Ishikawa (cell line): ENCODE data around the gene PCNT.

Experiments
- CEBPB ChIP-seq: IDR thresholded peaks from 2 replicates; pipeline ENCODE4 v1.6.1; 2012
- CREB1 ChIP-seq: IDR thresholded peaks from 2 replicates; pipeline ENCODE4 v1.6.1; 2012; ENCODE audit warnings: low read depth
- EGR1 ChIP-seq: IDR thresholded peaks from 2 replicates; pipeline ENCODE4 v1.6.1; 2012
- EP300 ChIP-seq: IDR thresholded peaks from 2 replicates; pipeline ENCODE4 v1.6.1; 2012; ENCODE audit warnings: borderline replicate concordance
- FOXM1 ChIP-seq: IDR thresholded peaks from 2 replicates; pipeline ENCODE4 v1.6.1; 2012; ENCODE audit warnings: low read depth, borderline replicate concordance
- NFIC ChIP-seq: IDR thresholded peaks from 2 replicates; pipeline ENCODE4 v1.6.1; 2012
- RAD21 ChIP-seq: IDR thresholded peaks from 2 replicates; pipeline ENCODE4 v1.6.1; 2012; ENCODE audit warnings: low read depth
- TAF1 ChIP-seq: IDR thresholded peaks from 2 replicates; pipeline ENCODE4 v1.6.1; 2012; ENCODE audit warnings: low read depth, mild to moderate bottlenecking
- TCF12 ChIP-seq: IDR thresholded peaks from 2 replicates; pipeline ENCODE4 v1.6.1; 2012; ENCODE audit warnings: low read depth
- TEAD4 ChIP-seq: IDR thresholded peaks from 2 replicates; pipeline ENCODE4 v1.6.1; 2012
- YY1 ChIP-seq: IDR thresholded peaks from 2 replicates; pipeline ENCODE4 v1.6.1; 2012; ENCODE audit warnings: low read depth
- ZBTB7A ChIP-seq: IDR thresholded peaks from 2 replicates; pipeline ENCODE4 v1.6.1; 2012; ENCODE audit warnings: low read depth
- TF ChIP-seq, protein P1 (sequence below): IDR thresholded peaks from 2 replicates; pipeline ENCODE4 v1.6.1; 2012; ENCODE audit warnings: low read depth, mild to moderate bottlenecking
- TF ChIP-seq, protein P2 (sequence below): IDR thresholded peaks from 2 replicates; pipeline ENCODE4 v1.6.1; 2012
- TF ChIP-seq, protein P3 (sequence below): IDR thresholded peaks from 2 replicates; pipeline ENCODE4 v1.6.1; 2012

Gene PCNT

DNA sequence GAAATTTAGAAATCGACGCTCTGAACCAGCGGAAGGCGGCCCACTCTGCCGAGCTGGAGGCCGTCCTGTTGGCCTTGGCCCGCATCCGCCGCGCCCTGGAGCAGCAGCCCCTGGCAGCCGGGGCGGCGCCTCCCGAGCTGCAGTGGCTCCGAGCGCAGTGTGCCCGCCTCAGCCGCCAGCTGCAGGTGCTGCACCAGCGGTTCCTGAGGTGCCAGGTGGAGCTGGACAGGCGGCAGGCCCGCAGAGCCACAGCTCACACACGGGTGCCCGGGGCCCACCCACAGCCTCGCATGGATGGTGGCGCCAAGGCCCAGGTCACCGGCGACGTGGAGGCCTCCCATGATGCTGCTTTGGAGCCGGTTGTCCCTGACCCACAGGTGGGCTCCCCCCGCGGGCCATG lies 87.7 kb downstream of the PCNT start:
- TF ChIP-seq NFIC = no peak
- no peak for TF ChIP-seq CREB1
- no peak for TF ChIP-seq EP300
- TF ChIP-seq, protein P1, sequence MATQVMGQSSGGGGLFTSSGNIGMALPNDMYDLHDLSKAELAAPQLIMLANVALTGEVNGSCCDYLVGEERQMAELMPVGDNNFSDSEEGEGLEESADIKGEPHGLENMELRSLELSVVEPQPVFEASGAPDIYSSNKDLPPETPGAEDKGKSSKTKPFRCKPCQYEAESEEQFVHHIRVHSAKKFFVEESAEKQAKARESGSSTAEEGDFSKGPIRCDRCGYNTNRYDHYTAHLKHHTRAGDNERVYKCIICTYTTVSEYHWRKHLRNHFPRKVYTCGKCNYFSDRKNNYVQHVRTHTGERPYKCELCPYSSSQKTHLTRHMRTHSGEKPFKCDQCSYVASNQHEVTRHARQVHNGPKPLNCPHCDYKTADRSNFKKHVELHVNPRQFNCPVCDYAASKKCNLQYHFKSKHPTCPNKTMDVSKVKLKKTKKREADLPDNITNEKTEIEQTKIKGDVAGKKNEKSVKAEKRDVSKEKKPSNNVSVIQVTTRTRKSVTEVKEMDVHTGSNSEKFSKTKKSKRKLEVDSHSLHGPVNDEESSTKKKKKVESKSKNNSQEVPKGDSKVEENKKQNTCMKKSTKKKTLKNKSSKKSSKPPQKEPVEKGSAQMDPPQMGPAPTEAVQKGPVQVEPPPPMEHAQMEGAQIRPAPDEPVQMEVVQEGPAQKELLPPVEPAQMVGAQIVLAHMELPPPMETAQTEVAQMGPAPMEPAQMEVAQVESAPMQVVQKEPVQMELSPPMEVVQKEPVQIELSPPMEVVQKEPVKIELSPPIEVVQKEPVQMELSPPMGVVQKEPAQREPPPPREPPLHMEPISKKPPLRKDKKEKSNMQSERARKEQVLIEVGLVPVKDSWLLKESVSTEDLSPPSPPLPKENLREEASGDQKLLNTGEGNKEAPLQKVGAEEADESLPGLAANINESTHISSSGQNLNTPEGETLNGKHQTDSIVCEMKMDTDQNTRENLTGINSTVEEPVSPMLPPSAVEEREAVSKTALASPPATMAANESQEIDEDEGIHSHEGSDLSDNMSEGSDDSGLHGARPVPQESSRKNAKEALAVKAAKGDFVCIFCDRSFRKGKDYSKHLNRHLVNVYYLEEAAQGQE = no peak
- TF ChIP-seq YY1 = no peak
- TF ChIP-seq, protein P2, sequence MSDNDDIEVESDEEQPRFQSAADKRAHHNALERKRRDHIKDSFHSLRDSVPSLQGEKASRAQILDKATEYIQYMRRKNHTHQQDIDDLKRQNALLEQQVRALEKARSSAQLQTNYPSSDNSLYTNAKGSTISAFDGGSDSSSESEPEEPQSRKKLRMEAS = no peak
- TF ChIP-seq RAD21 = no peak
- no peak for TF ChIP-seq ZBTB7A
- TF ChIP-seq, protein P3, sequence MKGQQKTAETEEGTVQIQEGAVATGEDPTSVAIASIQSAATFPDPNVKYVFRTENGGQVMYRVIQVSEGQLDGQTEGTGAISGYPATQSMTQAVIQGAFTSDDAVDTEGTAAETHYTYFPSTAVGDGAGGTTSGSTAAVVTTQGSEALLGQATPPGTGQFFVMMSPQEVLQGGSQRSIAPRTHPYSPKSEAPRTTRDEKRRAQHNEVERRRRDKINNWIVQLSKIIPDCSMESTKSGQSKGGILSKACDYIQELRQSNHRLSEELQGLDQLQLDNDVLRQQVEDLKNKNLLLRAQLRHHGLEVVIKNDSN = no peak
- no peak for TF ChIP-seq CEBPB
- TF ChIP-seq TCF12 = no peak
- no peak for TF ChIP-seq TEAD4

DNA sequence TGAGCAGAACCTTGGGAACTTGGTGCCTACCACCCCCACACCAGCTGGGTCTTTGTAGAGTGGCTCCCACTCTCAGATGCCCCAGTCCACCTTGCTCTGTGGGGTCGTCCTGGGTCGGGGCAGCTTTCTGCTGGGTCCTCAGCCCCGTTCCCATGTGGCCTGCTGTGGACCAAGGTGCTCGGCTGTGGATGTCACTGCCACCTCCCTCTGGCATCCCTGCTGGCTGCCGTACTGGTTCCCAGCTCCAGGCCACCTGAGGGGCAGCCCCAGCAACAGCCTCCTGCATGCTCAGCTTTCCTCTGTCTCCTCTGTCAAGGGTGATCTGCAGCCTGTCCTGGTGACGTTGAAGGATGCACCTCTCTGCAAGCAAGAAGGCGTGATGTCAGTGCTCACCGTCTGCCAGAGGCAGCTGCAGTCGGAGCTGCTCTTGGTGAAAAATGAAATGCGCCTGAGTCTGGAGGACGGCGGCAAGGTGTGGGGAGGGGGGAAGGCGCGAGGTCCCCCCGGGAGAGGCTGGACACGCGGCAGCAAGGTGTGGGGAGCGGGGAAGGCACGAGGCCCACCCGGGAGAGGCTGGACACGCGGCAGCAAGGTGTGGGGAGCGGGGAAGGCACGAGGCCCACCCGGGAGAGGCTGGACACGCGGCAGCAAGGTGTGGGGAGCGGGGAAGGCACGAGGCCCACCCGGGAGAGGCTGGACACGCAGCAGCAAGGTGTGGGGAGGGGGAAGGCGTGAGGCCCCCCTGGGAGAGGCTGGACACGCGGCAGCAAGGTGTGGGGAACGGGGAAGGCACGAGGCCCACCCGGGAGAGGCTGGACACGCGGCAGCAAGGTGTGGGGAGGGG lies 88.8 kb downstream of the PCNT start:
- TF ChIP-seq, protein P1 = no peak
- TF ChIP-seq CEBPB = no peak
- TF ChIP-seq EP300 = no peak
- TF ChIP-seq, protein P3 = no peak
- no peak for TF ChIP-seq RAD21
- no peak for TF ChIP-seq TAF1
- no peak for TF ChIP-seq EGR1
- no peak for TF ChIP-seq TEAD4
- TF ChIP-seq YY1 = no peak
- TF ChIP-seq ZBTB7A = no peak
- no peak for TF ChIP-seq FOXM1

DNA sequence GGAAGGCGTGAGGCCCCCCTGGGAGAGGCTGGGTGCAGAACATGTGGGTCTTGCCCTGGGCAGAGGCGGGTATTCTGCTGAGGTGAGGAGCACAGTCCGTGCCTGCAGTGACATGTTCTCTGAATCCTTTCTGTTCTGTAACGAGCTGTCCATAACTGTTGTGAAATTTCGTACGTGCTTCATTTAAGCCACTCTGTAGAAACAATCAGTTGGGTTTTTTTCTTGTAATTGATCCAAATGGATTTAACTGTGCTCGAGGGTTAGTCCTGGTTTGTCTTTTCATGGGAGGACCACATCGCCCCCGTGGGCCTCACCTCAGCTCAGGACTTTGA lies 89.4 kb downstream of the PCNT start:
- TF ChIP-seq, protein P1 = no peak
- TF ChIP-seq CEBPB (no peak), TEAD4 (no peak), TAF1 (no peak), RAD21 (no peak), ZBTB7A (no peak), EGR1 (no peak), FOXM1 (no peak), CREB1 (no peak), YY1 (no peak), NFIC (no peak)
- TF ChIP-seq, protein P3 = no peak

DNA sequence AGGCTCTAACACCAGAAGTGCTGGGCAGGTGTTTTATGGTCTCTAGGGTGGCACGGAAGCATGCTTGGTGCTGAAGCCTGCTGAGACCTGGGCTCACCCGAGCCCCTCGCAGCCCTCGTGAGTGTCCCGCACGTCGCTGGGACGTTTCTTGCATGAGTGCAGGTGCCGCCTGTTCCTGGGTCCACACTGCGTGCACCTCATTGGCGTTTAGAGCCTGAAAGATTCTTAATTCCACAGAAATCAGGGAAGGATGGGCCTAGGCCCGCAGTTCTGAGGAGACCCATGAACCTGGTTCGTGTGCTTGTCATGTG lies 91.0 kb downstream of the PCNT start:
- no peak for TF ChIP-seq CEBPB
- TF ChIP-seq EGR1 = no peak
- no peak for TF ChIP-seq CREB1
- TF ChIP-seq TAF1 = no peak
- TF ChIP-seq ZBTB7A = no peak
- TF ChIP-seq TCF12 = no peak
- TF ChIP-seq NFIC = no peak
- TF ChIP-seq FOXM1 = no peak
- no peak for TF ChIP-seq TEAD4
- TF ChIP-seq, protein P1 = no peak
- TF ChIP-seq, protein P3 = no peak
- TF ChIP-seq, protein P2 = no peak
- no peak for TF ChIP-seq EP300
- no peak for TF ChIP-seq RAD21
- no peak for TF ChIP-seq YY1
